ENCODE results near the gene MSTN. TPM values are rescaled to one million over a fixed set of nuclear protein-coding genes. Genes with fewer than 3 reads are reported as not detected.

The MSTN gene
- total RNA-seq, 4 donors from 2014 or later: 0.38 to 0.60 TPM; not detected in 2

DNA sequence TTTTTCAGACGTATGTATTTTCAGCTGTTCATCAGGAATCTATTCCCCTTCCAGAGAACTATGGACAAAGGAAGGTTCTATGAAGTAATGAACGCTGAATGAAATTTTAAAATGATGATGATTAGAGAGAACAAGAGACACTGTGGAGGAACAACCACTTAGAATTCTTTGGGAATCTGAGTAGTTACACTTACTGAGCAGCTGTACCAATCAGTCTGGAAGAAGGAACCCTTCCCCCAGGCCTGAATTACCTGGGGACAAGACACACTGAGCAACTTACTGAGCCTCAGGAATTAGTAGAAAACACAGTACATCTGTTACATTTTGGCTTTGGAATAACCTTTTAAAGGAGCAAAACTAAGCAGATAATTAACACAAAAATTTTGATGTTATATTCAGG lies 1.9 kb downstream of the MSTN start:
- Histone ChIP-seq H3K4me3 (no peak overlapping the region), H3K27me3 (no peaks in the 10 kb centered on the region), H3K27ac (no peak overlapping the region), H3K9me3 (no peaks in the 10 kb centered on the region), H3K36me3 (no peaks in the 10 kb centered on the region), H3K4me1 (no peaks in the 10 kb centered on the region)
- TF ChIP-seq POLR2A (IDR thresholded peaks at IDR 0.05) (no peak), EP300 (IDR thresholded peaks at IDR 0.05) (no peak), POLR2AphosphoS5 (IDR thresholded peaks at IDR 0.05) (no peak)
- TF ChIP-seq, protein P1, sequence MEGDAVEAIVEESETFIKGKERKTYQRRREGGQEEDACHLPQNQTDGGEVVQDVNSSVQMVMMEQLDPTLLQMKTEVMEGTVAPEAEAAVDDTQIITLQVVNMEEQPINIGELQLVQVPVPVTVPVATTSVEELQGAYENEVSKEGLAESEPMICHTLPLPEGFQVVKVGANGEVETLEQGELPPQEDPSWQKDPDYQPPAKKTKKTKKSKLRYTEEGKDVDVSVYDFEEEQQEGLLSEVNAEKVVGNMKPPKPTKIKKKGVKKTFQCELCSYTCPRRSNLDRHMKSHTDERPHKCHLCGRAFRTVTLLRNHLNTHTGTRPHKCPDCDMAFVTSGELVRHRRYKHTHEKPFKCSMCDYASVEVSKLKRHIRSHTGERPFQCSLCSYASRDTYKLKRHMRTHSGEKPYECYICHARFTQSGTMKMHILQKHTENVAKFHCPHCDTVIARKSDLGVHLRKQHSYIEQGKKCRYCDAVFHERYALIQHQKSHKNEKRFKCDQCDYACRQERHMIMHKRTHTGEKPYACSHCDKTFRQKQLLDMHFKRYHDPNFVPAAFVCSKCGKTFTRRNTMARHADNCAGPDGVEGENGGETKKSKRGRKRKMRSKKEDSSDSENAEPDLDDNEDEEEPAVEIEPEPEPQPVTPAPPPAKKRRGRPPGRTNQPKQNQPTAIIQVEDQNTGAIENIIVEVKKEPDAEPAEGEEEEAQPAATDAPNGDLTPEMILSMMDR (IDR thresholded peaks at IDR 0.05): no peak
- WGBS: 91% methylated on average over 2 of the region's 2 CpGs
- no peak for DNase-seq (ENCODE audit: low spot score in 2 of 2)

DNA sequence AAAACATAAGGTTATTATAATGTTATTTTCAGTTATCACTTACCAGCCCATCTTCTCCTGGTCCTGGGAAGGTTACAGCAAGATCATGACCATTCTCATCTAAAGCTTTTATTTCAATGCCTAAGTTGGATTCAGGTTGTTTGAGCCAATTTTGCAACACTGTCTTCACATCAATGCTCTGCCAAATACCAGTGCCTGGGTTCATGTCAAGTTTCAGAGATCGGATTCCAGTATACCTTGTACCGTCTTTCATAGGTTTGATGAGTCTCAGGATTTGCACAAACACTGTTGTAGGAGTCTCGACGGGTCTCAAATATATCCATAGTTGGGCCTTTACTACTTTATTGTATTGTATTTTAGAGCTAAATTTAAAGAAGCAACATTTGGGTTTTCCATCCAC lies 2.5 kb downstream of the MSTN start:
- H3K4me1 ChIP-seq: no peaks in the 10 kb centered on the region
- no peaks in the 10 kb centered on the region for H3K27me3 ChIP-seq
- no peak overlapping the region for H3K27ac ChIP-seq
- no peak overlapping the region for H3K4me3 ChIP-seq
- no peaks in the 10 kb centered on the region for H3K36me3 ChIP-seq
- WGBS: 93% methylated on average over 4 of the region's 4 CpGs
- TF ChIP-seq POLR2AphosphoS5 (IDR thresholded peaks at IDR 0.05) (no peak), EP300 (IDR thresholded peaks at IDR 0.05) (no peak), POLR2A (IDR thresholded peaks at IDR 0.05) (no peak)
- H3K9me3 ChIP-seq: no peaks in the 10 kb centered on the region
- no peak for DNase-seq (ENCODE audit: low spot score in 2 of 2)

DNA sequence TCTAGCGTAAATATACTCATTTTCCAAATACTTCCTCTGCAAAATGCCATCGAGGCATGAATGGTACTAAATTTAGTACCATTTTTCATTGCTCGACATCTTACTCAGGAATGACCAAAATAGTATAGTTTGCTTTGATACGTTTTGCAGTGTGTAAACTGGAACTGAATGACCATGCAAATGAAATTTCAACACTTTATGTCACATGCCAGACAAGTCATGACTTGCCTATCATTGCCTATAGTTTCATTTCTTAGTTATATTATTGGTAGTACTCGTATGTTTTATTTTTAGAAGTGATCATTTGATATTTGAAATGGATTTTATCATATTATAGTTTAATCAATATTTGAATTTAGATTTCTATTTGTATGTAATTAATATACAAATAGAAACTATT lies 9.1 kb downstream of the MSTN start:
- 59% methylated on average over 5 of the region's 5 CpGs for WGBS
- TF ChIP-seq POLR2AphosphoS5 (IDR thresholded peaks at IDR 0.05) (no peak), POLR2A (IDR thresholded peaks at IDR 0.05) (no peak), EP300 (IDR thresholded peaks at IDR 0.05) (no peak)
- TF ChIP-seq, protein P1 (IDR thresholded peaks at IDR 0.05): no peak
- Histone ChIP-seq H3K4me1 (peaks cover 12% of the 10 kb centered on the region), H3K27ac (no peak overlapping the region), H3K4me3 (no peak overlapping the region), H3K36me3 (no peaks in the 10 kb centered on the region), H3K9me3 (no peaks in the 10 kb centered on the region), H3K27me3 (no peaks in the 10 kb centered on the region)
- no peak for DNase-seq (ENCODE audit: low spot score in 2 of 2)

DNA sequence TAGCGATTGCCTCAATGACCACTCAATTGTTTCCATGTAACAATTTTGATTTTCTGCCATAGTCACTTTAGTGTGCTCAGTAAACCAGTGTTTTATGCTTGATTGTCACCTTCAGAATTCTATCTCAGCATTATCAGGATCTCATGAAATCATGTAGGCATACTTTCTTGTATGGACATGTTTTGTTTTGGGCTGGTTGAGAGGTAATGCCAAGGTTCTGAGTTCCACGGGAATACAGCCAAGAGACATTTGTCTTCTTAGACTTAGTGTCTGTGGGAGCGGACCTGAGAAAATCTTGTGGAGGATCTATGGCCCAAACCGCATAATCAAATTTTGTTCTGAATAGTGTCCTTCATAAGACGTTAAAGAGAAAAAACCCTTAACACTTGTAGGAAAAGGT lies 10.2 kb downstream of the MSTN start:
- Histone ChIP-seq H3K27me3 (no peaks in the 10 kb centered on the region), H3K4me3 (no peak overlapping the region), H3K36me3 (no peaks in the 10 kb centered on the region), H3K4me1 (peaks cover 12% of the 10 kb centered on the region), H3K27ac (no peak overlapping the region), H3K9me3 (no peaks in the 10 kb centered on the region)
- no peak for DNase-seq (ENCODE audit: low spot score in 2 of 2)
- WGBS: 63% methylated on average over 5 of the region's 5 CpGs
- no peak for TF ChIP-seq POLR2AphosphoS5 (IDR thresholded peaks at IDR 0.05)
- no peak for TF ChIP-seq EP300 (IDR thresholded peaks at IDR 0.05)
- TF ChIP-seq, protein P1 (IDR thresholded peaks at IDR 0.05): no peak

DNA sequence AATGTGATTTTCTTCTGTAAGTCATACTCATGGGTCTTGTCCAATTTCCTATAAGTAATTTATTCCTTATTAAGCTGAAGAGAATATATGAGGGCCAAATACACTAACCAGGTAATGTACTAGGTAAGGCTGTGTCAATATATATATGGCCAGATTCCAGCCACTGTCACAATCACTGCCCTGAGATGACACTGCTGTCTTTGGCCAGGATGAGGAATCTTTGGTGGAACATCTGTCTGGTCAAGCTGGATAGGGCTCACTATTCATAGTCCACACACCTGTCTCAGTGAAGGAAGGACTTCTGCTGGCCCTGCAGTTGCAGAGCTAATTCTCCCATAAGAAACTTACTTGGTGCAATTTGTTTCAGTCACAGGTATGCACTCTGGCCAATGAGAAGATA lies 11.3 kb downstream of the MSTN start:
- no peak for TF ChIP-seq POLR2AphosphoS5 (IDR thresholded peaks at IDR 0.05)
- no peak for TF ChIP-seq EP300 (IDR thresholded peaks at IDR 0.05)
- no peak for TF ChIP-seq POLR2A (IDR thresholded peaks at IDR 0.05)
- TF ChIP-seq, protein P1 (IDR thresholded peaks at IDR 0.05): no peak
- H3K4me3 ChIP-seq: no peak overlapping the region
- H3K4me1 ChIP-seq: peaks cover 12% of the 10 kb centered on the region
- no peaks in the 10 kb centered on the region for H3K27me3 ChIP-seq
- no peak for DNase-seq (ENCODE audit: low spot score in 2 of 2)
- no peaks in the 10 kb centered on the region for H3K36me3 ChIP-seq
- no peaks in the 10 kb centered on the region for H3K9me3 ChIP-seq
- no peak overlapping the region for H3K27ac ChIP-seq

DNA sequence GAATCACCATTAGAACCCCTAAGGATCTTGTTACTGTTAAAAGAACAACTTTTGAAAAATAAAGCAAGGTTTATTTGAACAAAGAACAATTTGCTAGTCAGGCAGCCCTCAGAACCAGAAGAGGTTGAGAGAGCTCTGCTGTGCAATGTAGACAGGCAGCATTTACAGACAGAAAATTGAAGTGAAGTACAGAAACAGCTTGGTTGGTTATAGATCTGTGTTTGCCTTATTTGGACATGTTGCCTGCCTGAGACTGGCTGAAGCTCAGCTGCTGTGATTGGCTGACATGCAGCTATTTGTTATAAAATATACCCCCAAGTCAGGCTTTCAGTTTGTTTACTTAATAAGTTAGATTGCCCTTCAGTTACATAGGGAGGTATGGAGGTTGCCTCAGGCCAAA lies 12.5 kb downstream of the MSTN start:
- no peaks in the 10 kb centered on the region for H3K9me3 ChIP-seq
- no peak for DNase-seq (ENCODE audit: low spot score in 2 of 2)
- no peaks in the 10 kb centered on the region for H3K36me3 ChIP-seq
- TF ChIP-seq, protein P1 (IDR thresholded peaks at IDR 0.05): no peak
- TF ChIP-seq EP300 (IDR thresholded peaks at IDR 0.05) (no peak), POLR2A (IDR thresholded peaks at IDR 0.05) (no peak), POLR2AphosphoS5 (IDR thresholded peaks at IDR 0.05) (no peak)
- no peak overlapping the region for H3K4me3 ChIP-seq
- peaks cover 12% of the 10 kb centered on the region for H3K4me1 ChIP-seq
- H3K27me3 ChIP-seq: no peaks in the 10 kb centered on the region
- no peak overlapping the region for H3K27ac ChIP-seq

All from suprapubic skin (tissue), 4 donors.